Hair follicular keratinocyte (primary cell): ENCODE measurements around the gene LRRC8B. TPM values are rescaled to one million over a fixed set of nuclear protein-coding genes. Genes with fewer than 3 reads are reported as not detected.

Experiments
- total RNA-seq: library from RNA; depleted of rRNA; stranded (reverse); fragments of >200 nt; gene quantifications from 2 replicates; pipeline ENCODE4 v1.2.3, GENCODE V29; 2015

LRRC8B gene
- total RNA-seq = 0.94 and 9.4 TPM in 2 replicates

DNA sequence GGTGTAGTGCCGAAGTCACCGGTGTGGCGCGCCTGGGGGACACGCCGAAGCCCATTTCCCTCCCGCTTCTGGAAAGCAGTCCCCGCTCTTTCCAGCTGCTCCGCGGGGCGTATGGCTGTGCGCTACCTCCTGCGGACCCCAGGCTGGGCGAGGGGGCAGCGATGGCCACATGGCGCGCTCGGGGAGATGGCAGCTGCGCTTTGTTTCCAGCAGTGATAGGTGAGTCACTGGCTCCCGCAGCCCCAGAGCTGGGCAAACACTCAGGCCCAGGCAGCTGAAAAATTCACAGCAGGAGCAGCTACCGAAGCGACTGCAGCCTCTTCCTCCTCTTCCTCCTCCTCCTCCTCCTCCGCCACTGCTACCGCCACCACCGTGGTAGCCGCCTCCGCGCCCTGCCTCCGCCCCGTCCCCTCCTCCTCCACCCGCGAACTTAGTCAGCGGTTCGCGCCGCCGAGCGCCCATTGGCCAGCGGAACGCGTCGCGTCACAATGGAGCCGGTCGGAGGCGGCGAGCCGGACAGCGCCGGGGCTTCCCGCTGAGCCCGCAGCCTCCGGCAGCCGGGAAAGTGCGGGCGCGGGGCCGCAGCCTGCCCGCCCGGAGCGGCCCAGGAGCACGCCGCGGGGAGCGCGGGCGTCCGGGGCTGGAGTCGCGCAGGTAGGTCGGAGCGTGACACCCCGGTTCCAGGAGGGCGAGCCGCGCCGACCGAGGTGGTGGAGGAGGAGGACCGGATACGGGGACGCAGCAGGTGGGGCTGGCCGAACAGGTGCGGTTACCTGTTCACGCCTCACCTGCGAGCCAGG lies at the start of gene LRRC8B:
Gene LRRC8B, plus strand, starts transcription at position 461 of the 800 bp plus-strand sequence. CDS start 57,822 bp downstream, outside the sequence.

GRCh38 chr1:89632657-89633247 lies 108.1 kb downstream of the LRRC8B start, which contains the start of gene LRRC8C:
Gene LRRC8C (plus strand): TSS chr1:89633120. CDS start chr1:89686474, 53,354 bp downstream.

Other genes starting within 250 kb of the LRRC8B start
- 0.61 and 1.3 TPM in 2 replicates for gene GBP6, start 160.8 kb upstream of the LRRC8B start, total RNA-seq
- 15.3 and 29.9 TPM in 2 replicates for gene LRRC8C, start 108.3 kb downstream of the LRRC8B start, total RNA-seq